Forelimb muscle (tissue), 1 donor: ENCODE data around the gene GLYAT. TPM values are rescaled to one million over a fixed set of nuclear protein-coding genes. Genes with fewer than 3 reads are reported as not detected.

ENCODE experiments used
- DNase-seq: peaks from one replicate; pipeline ENCODE4 v3.0.0-alpha.2; 2013; ENCODE audit warnings: low read depth
- polyA plus RNA-seq: library from polyadenylated mRNA; unstranded; fragments of 120-200 nt; gene quantifications from one replicate; pipeline ENCODE4 v1.2.1, GENCODE V29; 2013; ENCODE audit not compliant: insufficient read length

The GLYAT gene
- polyA plus RNA-seq, result not detected

- DNase-seq, result no peak
Measured at GRCh38 chr11:58731819-58732218, at the start of gene GLYAT. Gene GLYAT, minus strand, starts transcription at chr11:58731943. Its CDS starts 7,447 bp downstream, at chr11:58724496.

GRCh38 chr11:58781345-58781744 is 49.6 kb upstream of the GLYAT start:
- DNase-seq, result no peak

GRCh38 chr11:58780578-58780977 is 48.8 kb upstream of the GLYAT start:
- DNase-seq, result no peak

- DNase-seq, result no peak
Measured at GRCh38 chr11:58776891-58777710, 45.4 kb upstream of the GLYAT start.

- no peak for DNase-seq
Measured at GRCh38 chr11:58775066-58775708, 43.4 kb upstream of the GLYAT start.

- no peak for DNase-seq
Measured at GRCh38 chr11:58774164-58774593, 42.4 kb upstream of the GLYAT start.

GRCh38 chr11:58773337-58773736 is 41.6 kb upstream of the GLYAT start:
- DNase-seq, result no peak

- no peak for DNase-seq
Measured at GRCh38 chr11:58772329-58773285, 40.9 kb upstream of the GLYAT start.

- no peak for DNase-seq
Measured at GRCh38 chr11:58771458-58771855, 39.7 kb upstream of the GLYAT start.

GRCh38 chr11:58770627-58771457 is 39.1 kb upstream of the GLYAT start:
- DNase-seq, result no peak

GRCh38 chr11:58770166-58770565 is 38.4 kb upstream of the GLYAT start:
- no peak for DNase-seq

- DNase-seq, result no peak
Measured at GRCh38 chr11:58769308-58769707, 37.6 kb upstream of the GLYAT start.

- DNase-seq, result no peak
Measured at GRCh38 chr11:58768137-58768536, 36.4 kb upstream of the GLYAT start.

- no peak for DNase-seq
Measured at GRCh38 chr11:58765078-58765477, 33.3 kb upstream of the GLYAT start.

- DNase-seq, result no peak
Measured at GRCh38 chr11:58763120-58763490, 31.4 kb upstream of the GLYAT start.

GRCh38 chr11:58762284-58763119 is 30.8 kb upstream of the GLYAT start:
- no peak for DNase-seq

GRCh38 chr11:58757439-58757838 is 25.7 kb upstream of the GLYAT start:
- no peak for DNase-seq

GRCh38 chr11:58745705-58746364 is 14.1 kb upstream of the GLYAT start:
- DNase-seq, result no peak

GRCh38 chr11:58744988-58745704 is 13.4 kb upstream of the GLYAT start:
- DNase-seq, result no peak
